GM10248 (cell line): ENCODE measurements around the gene SLC26A9.

Experiments
- CTCF ChIA-PET: fragments of 300-600 bp; sonication (Branson Sonifier 250); formaldehyde crosslinking; extraction: SDS; loops from one replicate; lab custom pipeline; 2021; ENCODE audit warnings: antibody characterized with exemption; lab: Yijun Ruan, JAX
- POLR2A ChIA-PET: fragments of 350-650 bp; sonication (Branson Sonifier 250); formaldehyde crosslinking; extraction: SDS; loops from one replicate; lab custom pipeline; 2020; ENCODE audit warnings: antibody characterized with exemption; lab: Yijun Ruan, JAX
- DNase-seq: peaks from one replicate; pipeline ENCODE4 v3.0.0; 2012; ENCODE audit errors: extremely low spot score
- CTCF ChIP-seq: IDR thresholded peaks from 2 replicates; pipeline ENCODE4 v1.5.1; 2012; ENCODE audit warnings: mild to moderate bottlenecking, low read depth; ENCODE audit errors: extremely low read depth, missing control alignments, control extremely low read depth

SLC26A9 gene

GRCh38 chr1:205980237-205980870 lies 37.1 kb upstream of the SLC26A9 start:
- no peak for DNase-seq
- no peak for TF ChIP-seq CTCF
- CTCF ChIA-PET = interaction anchor here (1.3 to 13.6 kb wide), 8 partner anchors 12 to 389 kb away, joined by 4 to 323 read pairs (median 84); no protein-coding TSS in a partner anchor
- POLR2A ChIA-PET = interaction anchor here (0.6 kb wide), 1 partner anchor 192 kb away, joined by 5 read pairs; no protein-coding TSS in a partner anchor

GRCh38 chr1:205979301-205979700 lies 36.0 kb upstream of the SLC26A9 start:
- no peak for DNase-seq
- TF ChIP-seq CTCF = no peak
- CTCF ChIA-PET = interaction anchor here (0.7 to 13.6 kb wide), 12 partner anchors 11 to 388 kb away, joined by 3 to 323 read pairs (median 47); no protein-coding TSS in a partner anchor
- POLR2A ChIA-PET = no interaction called here

- TF ChIP-seq CTCF = no peak
- ChIA-PET POLR2A (no interaction called here), CTCF (interaction anchor here (0.7 to 13.6 kb wide), 17 partner anchors 11 to 320 kb away, joined by 3 to 323 read pairs (median 25); no protein-coding TSS in a partner anchor)
- no peak for DNase-seq
Observed at GRCh38 chr1:205978676-205979075, 35.4 kb upstream of the SLC26A9 start.

GRCh38 chr1:205977402-205978014 lies 34.3 kb upstream of the SLC26A9 start:
- TF ChIP-seq CTCF = peak; percentile 95
- DNase-seq = peak; percentile 80
- CTCF ChIA-PET = interaction anchor here (0.6 to 13.6 kb wide), 90 partner anchors 9 to 489 kb away, joined by 3 to 323 read pairs (median 5); partner anchors contain the start of genes CTSE, PM20D1 and RAB29
- POLR2A ChIA-PET = no interaction called here

- ChIA-PET POLR2A (no interaction called here), CTCF (interaction anchor here (0.7 to 13.6 kb wide), 82 partner anchors 9 to 488 kb away, joined by 3 to 323 read pairs (median 6); partner anchors contain the start of genes CTSE, PM20D1 and RAB29)
- DNase-seq = no peak
- no peak for TF ChIP-seq CTCF
Observed at GRCh38 chr1:205976708-205977401, 33.6 kb upstream of the SLC26A9 start.

GRCh38 chr1:205976036-205976435 lies 32.8 kb upstream of the SLC26A9 start:
- DNase-seq = no peak
- ChIA-PET CTCF (interaction anchor here (2.2 to 13.6 kb wide), 11 partner anchors 8 to 317 kb away, joined by 15 to 323 read pairs (median 41); no protein-coding TSS in a partner anchor), POLR2A (no interaction called here)
- no peak for TF ChIP-seq CTCF
